Mucosa of rectum (tissue), 2 donors: Measurements from ENCODE around the gene CEP170.

Experiments
- H3K27ac ChIP-seq, 2 donors: one replicate each; pipeline ENCODE4 v1.7.0; 2013; ENCODE audit warnings: inconsistent platforms in 2 of 2, low read depth in 2 of 2, low read length in 2 of 2
- H3K27me3 ChIP-seq, 2 donors: one replicate each; pipeline ENCODE4 v1.7.0; 2013; ENCODE audit warnings: low read length in 2 of 2; ENCODE audit not compliant: control insufficient read depth in 2 of 2, insufficient read depth in 2 of 2
- H3K36me3 ChIP-seq, 2 donors: one replicate each; pipeline ENCODE4 v1.7.0; 2013; ENCODE audit warnings: low read length in 2 of 2; ENCODE audit not compliant: control insufficient read depth in 2 of 2, insufficient read depth in 2 of 2
- H3K4me1 ChIP-seq, 2 donors: one replicate each; pipeline ENCODE4 v1.7.0; 2013; ENCODE audit warnings: low read length in 2 of 2, mild to moderate bottlenecking in 1 of 2; ENCODE audit not compliant: control insufficient read depth in 2 of 2, insufficient read depth in 2 of 2
- H3K4me3 ChIP-seq, 2 donors: one replicate each; pipeline ENCODE4 v1.7.0; 2013; ENCODE audit warnings: low read length in 2 of 2
- H3K9ac ChIP-seq, 2 donors: one replicate each; pipeline ENCODE4 v1.7.0; 2013; ENCODE audit warnings: low read length in 2 of 2, low read depth in 1 of 2, mild to moderate bottlenecking in 1 of 2
- H3K9me3 ChIP-seq, 2 donors: one replicate each; pipeline ENCODE4 v1.7.0; 2013; ENCODE audit warnings: low read length in 2 of 2; ENCODE audit not compliant: control insufficient read depth in 2 of 2
- donor health status: healthy.
- donor health status: Normal muscosa, but diverticular disease.

The CEP170 gene

DNA sequence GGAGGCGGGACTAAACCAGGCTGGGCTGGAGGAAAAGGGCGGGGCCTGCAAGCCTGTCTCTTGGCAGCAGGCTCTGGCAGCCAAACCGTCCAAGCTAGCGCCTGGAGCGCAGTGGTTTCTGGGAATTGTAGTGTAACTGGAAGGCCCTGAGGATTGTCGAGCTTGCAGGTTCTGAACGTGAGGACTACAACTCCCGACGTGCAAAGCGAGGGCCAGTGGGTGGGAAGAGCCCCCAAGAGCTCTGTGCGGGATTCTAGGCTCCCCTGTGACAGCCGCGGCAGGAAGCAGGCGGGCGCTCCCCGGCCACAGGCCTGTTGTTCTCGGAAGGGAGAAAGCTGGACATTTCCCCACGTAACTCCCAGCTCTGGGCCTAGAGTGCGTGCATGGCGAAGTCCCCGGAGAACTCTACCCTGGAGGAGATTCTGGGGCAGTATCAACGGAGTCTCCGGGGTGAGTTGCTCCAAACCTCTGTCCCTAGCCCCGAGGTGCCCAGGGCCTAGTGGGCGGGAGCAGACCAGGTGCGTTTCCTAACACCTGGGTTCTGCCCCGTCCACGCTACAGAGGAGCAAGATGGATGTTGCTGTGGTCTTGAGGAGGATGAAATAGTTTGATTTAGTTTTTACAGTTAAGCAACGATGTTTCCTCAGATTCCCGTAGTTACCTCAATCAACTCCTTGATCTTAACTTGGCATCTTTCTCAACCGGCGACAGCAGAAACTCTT, 871 bp upstream of the CEP170 start, which contains the start of gene SDCCAG8:
Gene SDCCAG8 (plus strand): TSS at position 251 of the 722 bp plus-strand sequence. CDS start 133 bp downstream, at position 384.
- Histone ChIP-seq H3K9ac (peak within 1 kb of the TSS; percentile 93 to 97), H3K4me3 (peak within 1 kb of the TSS; percentile 91 to 96), H3K4me1 (peaks cover 7 to 10% of the 10 kb centered on the region in 2 donors), H3K36me3 (no peaks in the 10 kb centered on the region), H3K27ac (peak within 1 kb of the TSS; percentile 93 to 97), H3K27me3 (no peaks in the 10 kb centered on the region), H3K9me3 (no peaks in the 10 kb centered on the region)

DNA sequence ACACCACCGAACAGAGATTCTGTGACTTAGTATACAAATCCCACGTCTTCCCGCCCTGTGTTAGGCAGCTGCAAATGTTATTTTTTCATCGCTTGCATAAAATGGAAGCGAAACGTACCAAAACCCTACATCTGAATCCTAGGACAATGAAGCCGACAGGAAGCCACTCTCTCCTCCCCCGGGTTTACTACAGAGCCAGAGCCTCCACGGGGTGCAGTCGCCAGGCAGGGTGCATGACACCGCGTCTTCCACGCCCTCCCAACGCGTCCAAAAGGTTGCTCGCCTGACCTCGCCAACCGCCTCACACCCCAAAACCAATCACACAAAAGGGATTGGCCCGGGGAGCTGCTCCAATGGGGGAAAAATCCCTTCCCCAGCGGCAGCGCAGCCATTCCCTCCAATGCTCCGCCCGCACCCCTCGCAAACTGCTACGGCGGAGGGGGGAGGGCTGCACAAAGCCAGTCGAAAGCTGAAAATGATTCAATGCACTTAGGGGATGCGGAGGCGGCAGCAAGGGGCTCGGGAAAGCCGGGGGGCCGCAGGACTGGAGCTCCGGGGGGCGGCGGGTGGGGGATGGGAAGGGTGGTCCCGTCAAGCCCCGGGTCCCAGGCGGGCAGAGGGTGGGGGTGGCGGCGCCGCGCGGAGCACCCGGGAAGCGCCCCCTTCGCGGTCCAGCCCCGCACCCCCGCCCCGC, 701 bp downstream of the CEP170 start:
- Histone ChIP-seq H3K27ac (peak overlapping the region; percentile 93 to 97), H3K27me3 (no peaks in the 10 kb centered on the region), H3K4me3 (peak overlapping the region; percentile 91 to 96), H3K36me3 (no peaks in the 10 kb centered on the region), H3K9me3 (no peaks in the 10 kb centered on the region), H3K9ac (peak overlapping the region; percentile 93 to 97), H3K4me1 (peaks cover 7 to 10% of the 10 kb centered on the region in 2 donors)

DNA sequence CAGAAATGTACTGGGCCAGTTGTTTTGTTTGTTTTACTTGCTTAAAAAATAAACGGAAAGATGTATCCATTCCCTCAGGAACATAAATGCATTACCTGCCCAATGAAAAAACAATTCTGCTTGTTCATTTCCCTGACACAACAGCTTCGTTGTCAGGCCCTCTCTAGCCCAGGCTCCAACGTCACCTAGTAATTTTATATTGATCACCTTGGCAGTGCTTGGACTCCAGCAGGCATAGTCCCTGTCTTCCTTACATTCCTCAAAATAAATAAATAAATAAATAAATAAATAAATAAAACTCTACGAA, 1.2 kb downstream of the CEP170 start:
- Histone ChIP-seq H3K9me3 (no peaks in the 10 kb centered on the region), H3K27ac (peak overlapping the region; percentile 93 to 97), H3K4me3 (peak overlapping the region; percentile 86 to 91), H3K9ac (peak overlapping the region in 1 of 2 donors; percentile 61), H3K4me1 (peaks cover 7 to 10% of the 10 kb centered on the region in 2 donors), H3K27me3 (no peaks in the 10 kb centered on the region), H3K36me3 (no peaks in the 10 kb centered on the region)

DNA sequence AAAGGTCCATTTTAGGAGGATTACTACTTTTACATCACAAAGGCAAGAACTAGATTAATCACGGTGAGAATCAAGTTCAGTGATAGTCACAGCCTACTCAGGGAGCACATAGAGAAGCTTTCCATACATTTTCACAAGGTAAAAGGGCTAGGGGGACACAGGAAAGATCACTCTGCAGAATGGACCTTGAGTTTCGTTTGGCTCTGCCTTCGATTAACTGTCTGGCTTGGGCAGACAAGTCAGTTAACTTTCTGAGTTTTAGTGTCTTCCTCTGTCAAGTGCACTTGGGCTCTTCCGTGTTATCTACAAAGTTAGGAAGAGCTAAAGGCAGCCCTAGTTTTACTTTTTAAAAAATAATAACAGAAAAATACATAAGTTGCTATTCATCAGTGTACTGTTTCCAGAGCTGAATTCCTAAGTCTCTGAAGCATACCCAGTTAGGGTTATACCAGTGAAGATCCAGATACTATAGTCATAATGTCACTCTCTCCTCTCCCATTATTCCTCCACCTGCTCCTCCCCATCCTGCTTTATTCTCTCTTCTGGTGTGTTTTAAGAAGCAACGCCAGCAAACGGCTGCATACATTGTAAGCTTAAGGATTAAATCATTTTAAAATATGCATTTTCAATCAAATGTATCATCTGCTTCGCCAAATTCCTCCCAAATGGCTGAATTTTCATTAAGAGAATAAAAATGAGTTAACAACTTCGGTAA, 1.7 kb downstream of the CEP170 start:
- H3K36me3 ChIP-seq = no peaks in the 10 kb centered on the region
- H3K4me1 ChIP-seq = peaks cover 7 to 10% of the 10 kb centered on the region in 2 donors
- peak overlapping the region; percentile 1 to 61 for H3K9ac ChIP-seq
- H3K4me3 ChIP-seq = peak overlapping the region; percentile 28 to 86
- peak overlapping the region; percentile 2 to 97 for H3K27ac ChIP-seq
- no peaks in the 10 kb centered on the region for H3K27me3 ChIP-seq
- H3K9me3 ChIP-seq = no peaks in the 10 kb centered on the region

DNA sequence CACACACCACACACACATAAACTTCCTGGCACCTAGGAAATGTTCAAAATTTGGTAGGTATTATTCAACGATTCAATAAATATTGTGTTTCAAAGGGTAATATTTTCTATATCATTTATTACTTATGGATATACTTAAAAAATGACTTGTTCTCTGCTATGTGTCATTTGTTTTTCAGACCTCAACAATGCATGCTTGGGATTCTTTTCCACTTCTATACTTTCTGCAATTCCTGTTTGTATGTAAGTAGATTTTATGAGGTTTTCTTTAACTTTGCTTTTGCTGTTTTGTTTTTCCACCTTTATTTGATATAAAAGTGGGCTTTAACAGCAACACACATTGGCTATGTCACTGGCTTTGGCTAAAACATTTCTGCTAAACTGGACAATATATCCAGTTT, 3.5 kb downstream of the CEP170 start:
- no peaks in the 10 kb centered on the region for H3K36me3 ChIP-seq
- no peak overlapping the region for H3K9ac ChIP-seq
- no peaks in the 10 kb centered on the region for H3K9me3 ChIP-seq
- no peaks in the 10 kb centered on the region for H3K27me3 ChIP-seq
- peaks cover 4 to 6% of the 10 kb centered on the region in 2 donors for H3K4me1 ChIP-seq
- no peak overlapping the region for H3K4me3 ChIP-seq
- H3K27ac ChIP-seq = no peak overlapping the region

GRCh38 chr1:243250102-243250501, 5.0 kb downstream of the CEP170 start:
- no peaks in the 10 kb centered on the region for H3K27me3 ChIP-seq
- H3K4me1 ChIP-seq = peaks cover 0 to 3% of the 10 kb centered on the region in 2 donors
- no peaks in the 10 kb centered on the region for H3K9me3 ChIP-seq
- H3K27ac ChIP-seq = no peak overlapping the region
- no peak overlapping the region for H3K4me3 ChIP-seq
- no peak overlapping the region for H3K9ac ChIP-seq
- no peaks in the 10 kb centered on the region for H3K36me3 ChIP-seq

DNA sequence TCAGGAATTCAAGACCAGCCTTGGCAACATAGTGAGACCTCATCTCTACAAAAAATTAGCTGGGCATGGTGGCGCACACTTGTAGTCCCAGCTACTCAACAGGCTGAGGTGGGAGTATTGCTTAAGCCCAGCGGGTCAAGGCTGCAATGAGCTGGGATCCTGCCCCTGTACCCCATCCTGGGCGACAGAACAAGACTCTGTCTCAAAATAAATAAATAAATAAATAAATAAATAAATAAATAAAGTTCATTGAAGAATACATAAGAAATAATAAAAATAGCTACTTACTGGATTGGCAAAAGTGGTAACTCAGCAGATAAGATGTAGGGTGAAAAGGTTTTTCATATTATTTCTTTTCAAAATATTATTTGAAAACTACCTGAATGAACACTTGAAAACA, 5.9 kb downstream of the CEP170 start:
- Histone ChIP-seq H3K9ac (no peak overlapping the region), H3K36me3 (no peaks in the 10 kb centered on the region), H3K27me3 (no peaks in the 10 kb centered on the region), H3K27ac (no peak overlapping the region), H3K9me3 (no peaks in the 10 kb centered on the region), H3K4me1 (peaks cover 0 to 3% of the 10 kb centered on the region in 2 donors), H3K4me3 (no peak overlapping the region)

GRCh38 chr1:243247901-243248300, 7.2 kb downstream of the CEP170 start:
- H3K36me3 ChIP-seq = no peaks in the 10 kb centered on the region
- no peaks in the 10 kb centered on the region for H3K27me3 ChIP-seq
- peak overlapping the region in 1 of 2 donors; percentile 17 for H3K9ac ChIP-seq
- no peak overlapping the region for H3K27ac ChIP-seq
- no peak overlapping the region for H3K4me3 ChIP-seq
- H3K4me1 ChIP-seq = no peaks in the 10 kb centered on the region
- no peaks in the 10 kb centered on the region for H3K9me3 ChIP-seq

GRCh38 chr1:243246916-243247315, 8.2 kb downstream of the CEP170 start:
- H3K4me1 ChIP-seq = no peaks in the 10 kb centered on the region
- no peaks in the 10 kb centered on the region for H3K27me3 ChIP-seq
- no peak overlapping the region for H3K9ac ChIP-seq
- H3K27ac ChIP-seq = no peak overlapping the region
- no peaks in the 10 kb centered on the region for H3K36me3 ChIP-seq
- no peak overlapping the region for H3K4me3 ChIP-seq
- no peaks in the 10 kb centered on the region for H3K9me3 ChIP-seq

- Histone ChIP-seq H3K4me3 (no peak overlapping the region), H3K4me1 (no peaks in the 10 kb centered on the region), H3K36me3 (no peaks in the 10 kb centered on the region), H3K27me3 (no peaks in the 10 kb centered on the region), H3K9me3 (no peaks in the 10 kb centered on the region), H3K27ac (no peak overlapping the region), H3K9ac (no peak overlapping the region)
Observed at GRCh38 chr1:243244432-243244841, 10.6 kb downstream of the CEP170 start.
